HG03439 (cell line): ENCODE results near the gene SMARCE1.

ENCODE experiments used
- ATAC-seq: cut with Tn5 transposase; IDR thresholded peaks from one replicate; pipeline ENCODE4 v1.9.1; 2021; ENCODE audit warnings: mild to moderate bottlenecking, moderate library complexity; ENCODE audit not compliant: unreplicated experiment

Gene SMARCE1

DNA sequence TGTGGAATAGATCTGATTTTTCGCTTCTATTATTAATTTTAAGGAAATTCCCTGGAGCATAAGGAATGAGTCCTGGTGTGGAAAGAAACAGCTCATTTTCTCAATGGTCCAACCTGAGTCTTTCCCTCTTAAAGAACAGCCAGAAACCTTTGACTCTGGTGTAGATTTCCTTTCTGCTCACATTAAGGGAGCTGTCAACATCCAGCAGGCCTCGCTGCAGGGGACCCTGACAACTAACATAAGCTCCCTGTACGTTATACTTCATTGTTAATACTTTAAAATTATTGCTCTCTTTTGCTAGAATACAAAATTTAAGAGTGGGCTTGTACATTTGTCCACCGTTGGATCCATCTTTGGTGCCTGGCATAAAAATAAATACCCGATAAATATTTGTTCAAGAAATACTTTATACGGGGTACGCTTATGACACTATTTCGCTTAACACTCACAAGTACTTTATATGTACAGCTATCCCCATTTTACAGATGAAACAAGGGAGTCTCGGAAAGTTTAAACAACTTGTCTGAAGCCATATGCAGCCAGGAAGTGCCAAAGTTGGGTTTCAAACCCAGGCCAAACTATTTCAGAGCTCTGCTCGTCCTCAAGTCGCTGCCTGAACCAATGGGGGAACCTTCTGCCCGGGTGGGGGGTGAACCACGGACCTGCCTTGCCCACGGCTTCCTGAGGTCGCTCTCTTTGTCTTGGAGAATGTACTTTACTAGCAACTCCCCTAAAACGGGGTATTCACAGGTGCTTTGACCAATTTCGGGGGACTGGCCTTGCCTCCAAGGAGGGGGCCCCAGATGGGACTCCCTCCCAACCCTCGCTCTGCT is 611 bp downstream of the SMARCE1 start:
- ATAC-seq, result no peak

DNA sequence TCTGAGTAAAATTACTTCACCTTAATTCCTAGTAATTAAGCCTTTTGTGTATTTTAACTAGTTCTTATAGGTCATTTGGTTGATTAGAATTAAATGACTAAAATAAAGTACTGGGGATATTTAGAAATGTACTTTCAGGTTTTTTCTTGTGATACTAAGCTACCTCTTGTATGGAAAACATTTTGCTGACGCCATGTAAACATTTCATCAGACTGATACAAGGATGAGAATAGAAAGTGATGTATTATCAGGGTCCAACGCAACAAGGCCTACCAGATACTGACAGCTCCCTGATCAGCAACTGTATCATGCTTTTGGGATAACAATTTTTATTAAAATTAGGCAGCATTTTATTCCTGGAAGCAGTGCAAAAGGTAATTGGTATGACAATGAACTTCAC is 1.7 kb downstream of the SMARCE1 start:
- ATAC-seq, result no peak

DNA sequence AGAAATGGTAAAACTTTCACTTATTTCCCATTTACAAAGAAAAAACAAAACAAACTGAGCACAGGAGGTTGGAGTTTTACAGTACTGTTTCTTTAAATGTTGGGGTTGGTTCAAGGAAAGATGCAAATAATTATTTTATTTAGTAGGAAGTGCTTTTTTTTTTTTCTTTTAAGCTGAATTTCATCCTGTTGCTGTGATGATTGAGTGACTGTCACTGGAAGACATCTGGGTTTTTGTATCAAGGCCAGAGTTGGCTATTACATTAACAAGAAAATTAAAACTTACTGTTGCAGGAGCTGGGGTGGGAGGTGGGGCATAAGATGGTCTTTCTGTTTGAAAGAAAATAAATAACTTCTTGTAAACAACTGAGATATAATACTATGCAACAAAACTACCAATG is 2.3 kb downstream of the SMARCE1 start:
- ATAC-seq, result no peak

DNA sequence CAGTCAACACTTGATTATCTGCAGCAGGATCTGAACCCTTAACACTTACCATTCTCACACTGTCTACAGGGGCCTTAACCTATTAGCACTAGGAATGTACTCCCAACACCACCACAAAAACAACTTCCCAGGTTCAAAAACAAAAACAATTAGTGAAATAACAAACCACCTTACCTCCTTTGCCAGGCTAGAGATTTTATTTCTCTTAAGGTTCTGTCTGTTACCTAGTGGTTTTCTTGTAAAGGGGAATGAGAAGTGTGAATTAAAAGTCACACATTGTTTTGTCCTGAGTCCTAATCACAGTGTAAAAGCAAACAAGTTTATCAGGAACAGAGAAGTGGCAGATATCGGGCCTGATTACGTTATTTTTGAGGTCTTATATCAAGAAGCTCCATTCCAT is 9.7 kb downstream of the SMARCE1 start:
- no peak for ATAC-seq

DNA sequence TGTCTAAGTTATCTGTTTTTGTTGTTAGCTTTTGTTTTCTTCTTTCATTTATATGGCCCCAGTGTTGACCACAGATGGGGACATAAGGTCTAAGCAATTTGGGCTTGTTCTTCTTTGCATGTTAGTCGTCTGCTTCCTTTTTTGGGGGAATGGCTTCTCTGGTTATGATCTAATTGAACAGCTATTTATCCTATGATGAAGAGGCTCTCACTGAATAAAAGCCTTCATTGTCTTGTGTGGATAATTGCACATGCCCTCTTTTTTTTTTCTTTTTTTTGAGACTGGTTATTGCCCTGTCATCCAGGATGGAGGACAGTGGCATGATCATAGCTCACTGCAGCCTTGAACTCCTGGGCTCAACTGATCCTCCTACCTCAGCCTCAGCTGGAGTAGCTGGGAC is 13.7 kb downstream of the SMARCE1 start:
- no peak for ATAC-seq

DNA sequence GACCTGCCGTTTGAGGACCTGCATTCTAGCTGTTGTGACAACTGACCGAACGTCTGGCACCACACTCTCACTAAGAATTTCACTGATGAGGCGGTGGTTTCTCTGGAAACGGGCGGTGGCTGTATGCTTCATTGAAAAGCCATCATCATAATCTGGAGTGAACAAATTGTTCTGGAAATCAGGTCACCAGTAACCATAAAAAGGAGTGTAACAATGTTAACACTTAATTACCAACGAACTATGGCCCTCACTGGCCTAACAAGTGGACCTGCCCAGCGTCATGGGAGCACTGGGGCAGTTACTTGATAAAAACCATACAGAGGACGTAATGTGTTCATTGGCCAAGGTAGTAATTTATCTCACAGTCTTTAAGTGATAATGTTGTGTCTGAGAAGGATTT is 15.4 kb downstream of the SMARCE1 start:
- no peak for ATAC-seq

DNA sequence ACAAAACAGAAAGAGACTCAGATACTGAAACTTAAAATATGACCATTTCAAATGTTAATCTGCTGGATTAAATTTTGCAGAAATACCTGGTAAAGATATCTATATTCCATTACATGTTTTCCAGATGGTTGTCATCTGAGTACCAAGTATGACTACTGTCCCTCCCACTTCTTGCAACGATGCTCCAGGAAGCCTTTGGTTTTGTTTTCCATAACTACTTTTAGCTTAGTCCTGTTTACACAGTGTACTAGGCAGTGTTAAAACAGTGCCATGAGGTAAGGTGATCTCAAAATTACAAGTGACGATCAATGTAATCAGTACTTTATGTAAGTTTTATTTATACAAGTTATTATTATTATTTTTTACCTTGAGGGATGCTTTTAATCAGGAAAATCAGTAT is 17.8 kb downstream of the SMARCE1 start:
- no peak for ATAC-seq

DNA sequence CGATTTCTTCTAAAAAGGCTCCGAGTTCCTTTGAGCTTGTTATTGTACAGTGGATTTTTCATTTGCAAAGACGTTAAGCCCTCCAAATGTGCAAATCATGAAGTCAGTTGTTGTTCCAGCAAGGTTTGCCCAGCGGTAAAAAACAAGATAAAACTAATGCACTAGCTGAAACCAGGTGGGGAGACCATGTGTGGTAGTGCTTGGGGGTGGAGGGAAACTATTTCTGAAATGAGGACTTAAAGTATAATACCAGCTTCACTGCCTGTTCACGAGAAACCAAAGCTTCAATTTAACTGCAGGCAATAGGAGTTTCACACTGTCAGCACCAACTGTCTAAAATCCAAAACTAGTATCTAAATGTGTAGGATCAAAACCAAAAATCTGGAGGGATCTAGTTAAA is 22.3 kb downstream of the SMARCE1 start:
- no peak for ATAC-seq

DNA sequence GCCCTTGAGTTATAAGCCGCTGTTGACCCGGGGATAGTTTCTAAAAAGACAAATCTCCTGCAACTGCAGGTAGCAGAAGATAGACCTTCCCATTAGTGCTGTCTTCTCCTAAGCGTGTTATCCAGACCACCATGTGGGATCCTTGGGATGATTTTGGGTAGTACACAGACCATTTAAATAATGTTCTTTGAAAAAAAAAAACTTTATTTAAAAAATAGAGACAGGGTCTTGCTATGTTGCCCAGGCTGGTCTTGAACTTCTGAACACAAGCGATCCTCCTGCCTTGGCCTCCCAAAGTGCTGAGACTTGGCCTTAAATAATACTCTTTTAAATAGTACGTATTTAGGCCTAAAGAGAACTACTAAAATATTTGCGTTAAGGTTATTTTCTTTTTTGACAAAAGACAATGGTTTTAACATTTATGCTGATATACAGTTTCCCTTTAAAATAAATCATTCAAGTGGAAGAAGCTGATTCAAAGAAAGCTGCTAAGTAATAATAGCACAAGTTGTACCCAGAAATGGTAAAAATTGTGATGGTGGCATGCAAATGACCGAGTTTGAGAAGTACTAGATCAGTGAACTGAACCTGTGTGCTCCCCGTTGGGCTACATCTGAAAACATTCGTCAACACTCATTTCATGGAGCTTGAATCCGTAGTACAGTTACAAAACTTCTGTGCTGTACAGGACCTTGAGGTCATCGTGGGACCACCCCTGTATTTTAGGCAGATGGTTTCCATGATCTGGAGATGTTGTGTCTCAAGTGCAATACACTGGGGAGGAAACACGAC is 24.0 kb downstream of the SMARCE1 start:
- ATAC-seq, result no peak

DNA sequence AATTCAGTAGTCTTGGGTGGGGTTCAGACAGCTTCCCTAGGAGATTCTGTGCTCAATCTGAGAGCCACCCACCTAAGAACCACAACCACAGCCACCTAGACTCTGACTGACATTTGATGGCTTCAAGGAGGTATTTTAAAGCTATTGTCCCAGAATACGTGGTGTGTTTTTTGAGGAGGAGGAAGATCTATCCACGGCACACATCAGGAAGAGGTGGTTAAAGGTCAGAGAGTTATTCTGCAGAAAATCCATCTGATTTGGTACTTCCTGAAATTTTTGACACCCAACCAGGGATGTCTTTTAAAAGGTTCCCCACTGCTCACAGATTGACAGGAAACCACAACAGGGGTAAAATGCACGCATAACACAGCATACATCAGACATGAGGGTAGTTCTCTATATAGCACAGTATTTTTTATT is 25.1 kb downstream of the SMARCE1 start:
- ATAC-seq, result no peak

DNA sequence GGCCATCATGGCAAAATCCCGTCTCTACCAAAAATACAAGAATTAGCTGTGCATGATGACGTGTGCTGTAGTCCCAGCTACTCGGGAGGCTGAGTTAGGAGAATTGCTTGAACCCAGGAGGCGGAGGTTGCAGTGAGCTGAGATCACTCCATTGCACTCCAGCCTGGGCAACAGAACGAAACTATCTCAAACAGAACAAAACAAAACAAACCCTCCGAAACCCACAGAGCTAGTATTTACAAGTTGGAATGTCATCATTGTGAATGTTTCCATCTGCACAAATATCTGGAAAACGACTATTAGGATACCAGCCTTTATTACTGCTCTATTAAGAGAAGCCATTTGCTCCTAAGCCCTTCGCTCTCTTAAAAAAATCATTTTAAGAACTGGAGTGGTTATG is 26.0 kb downstream of the SMARCE1 start:
- ATAC-seq, result no peak

DNA sequence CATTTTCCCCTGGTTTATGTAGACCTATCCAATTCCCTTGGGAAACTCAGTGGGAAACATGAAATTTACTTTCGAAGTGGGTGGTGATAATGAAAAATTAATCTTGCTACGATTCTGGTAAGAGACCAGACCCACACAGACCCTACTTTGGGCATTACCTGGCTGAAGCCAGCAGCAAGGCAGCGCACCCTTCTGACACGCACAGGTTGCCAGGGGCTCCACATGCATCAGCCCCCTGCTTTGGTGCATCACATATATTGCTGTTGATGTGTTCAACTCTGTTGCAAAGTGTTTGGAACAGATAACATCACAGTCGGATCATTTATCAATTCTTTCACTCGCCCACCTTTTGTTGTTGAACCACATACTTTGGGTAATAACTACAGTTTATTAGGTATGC is 26.6 kb downstream of the SMARCE1 start:
- ATAC-seq, result no peak

DNA sequence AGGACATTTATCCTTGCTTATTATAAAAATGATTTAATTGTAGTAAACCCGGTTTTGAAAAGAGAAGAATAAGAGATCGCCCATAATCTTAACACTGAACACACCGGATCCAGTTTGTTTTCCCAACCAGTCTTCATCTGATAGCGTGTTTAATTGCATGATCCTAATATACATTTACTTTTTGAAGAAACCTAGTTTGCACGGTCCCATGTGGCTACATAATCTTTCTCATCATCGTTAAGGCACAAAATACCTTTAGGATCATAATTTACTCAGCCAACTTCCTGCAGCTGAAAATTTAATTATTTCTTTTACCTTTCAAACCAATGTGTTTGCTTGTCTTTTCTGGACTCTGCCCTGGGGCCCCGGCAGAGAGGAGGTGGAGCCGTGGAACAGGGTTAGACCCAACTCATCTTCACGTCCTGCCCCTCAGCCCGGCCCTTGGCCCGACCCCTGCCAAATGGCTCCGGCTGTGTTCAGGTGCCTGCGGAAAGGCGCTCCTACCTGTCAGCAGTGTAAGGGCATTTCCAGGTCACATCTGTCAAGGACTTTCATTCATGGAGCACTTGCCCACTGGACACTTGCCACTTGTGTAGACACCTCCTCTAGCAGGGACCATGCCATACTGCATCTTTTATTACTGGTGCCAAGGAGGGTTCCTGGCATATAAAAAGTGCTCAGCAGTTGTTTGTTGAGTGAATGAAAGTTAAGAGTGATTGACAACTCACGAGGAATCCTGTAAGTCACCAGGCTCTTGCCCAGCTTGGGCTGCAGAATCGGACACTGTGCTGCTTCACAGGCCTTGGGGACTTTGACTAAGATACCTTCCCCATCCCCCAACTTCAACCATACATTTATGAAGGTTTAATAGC is 28.6 kb downstream of the SMARCE1 start:
- ATAC-seq, result no peak

DNA sequence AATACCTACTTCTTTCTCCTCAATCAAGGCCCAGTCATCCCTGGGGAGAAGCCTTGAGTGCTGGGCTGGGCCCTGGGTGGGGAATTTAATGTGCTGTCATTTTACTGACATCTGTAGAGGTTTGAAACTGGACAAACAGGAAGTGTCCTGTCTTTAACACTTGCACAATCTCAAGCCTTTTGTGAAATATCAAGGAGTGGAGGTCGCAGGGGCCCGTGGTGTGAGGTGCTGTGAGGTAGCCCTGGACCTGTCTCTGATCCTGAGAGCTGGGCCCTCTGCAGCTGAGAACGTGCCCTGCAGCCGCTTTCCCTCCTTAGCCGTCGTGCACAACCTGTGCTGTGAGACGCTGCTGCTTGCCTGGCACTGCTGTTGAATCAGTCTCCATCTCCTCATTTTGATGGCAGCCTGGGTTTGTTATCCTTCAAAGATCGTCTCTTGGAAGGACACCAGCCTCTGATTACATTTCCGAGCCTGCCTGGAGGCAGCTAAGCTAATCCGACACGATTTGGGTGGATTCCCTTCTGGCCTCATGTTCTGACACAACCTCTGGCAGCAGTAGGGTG is 29.9 kb downstream of the SMARCE1 start:
- ATAC-seq, result no peak

DNA sequence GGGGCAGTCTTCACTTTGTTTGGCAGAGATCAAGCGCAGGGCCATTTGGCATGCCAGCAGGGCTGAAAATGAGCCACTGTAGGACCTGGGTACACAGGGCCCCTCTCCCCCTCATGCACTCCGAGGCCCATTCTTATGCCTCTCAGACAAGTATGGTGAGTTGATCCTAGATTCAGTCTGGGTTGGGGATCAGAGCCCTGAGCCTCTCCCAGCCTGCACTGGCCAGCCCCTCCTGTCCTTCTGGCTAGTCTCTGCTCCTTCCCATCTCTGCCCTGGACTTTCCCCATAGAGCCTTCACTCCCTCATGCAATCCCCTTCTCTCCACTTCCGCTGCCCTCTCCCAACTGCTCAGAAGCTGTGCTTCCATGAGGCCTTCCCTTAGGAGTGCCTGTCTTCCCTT is 31.0 kb downstream of the SMARCE1 start:
- ATAC-seq, result no peak

DNA sequence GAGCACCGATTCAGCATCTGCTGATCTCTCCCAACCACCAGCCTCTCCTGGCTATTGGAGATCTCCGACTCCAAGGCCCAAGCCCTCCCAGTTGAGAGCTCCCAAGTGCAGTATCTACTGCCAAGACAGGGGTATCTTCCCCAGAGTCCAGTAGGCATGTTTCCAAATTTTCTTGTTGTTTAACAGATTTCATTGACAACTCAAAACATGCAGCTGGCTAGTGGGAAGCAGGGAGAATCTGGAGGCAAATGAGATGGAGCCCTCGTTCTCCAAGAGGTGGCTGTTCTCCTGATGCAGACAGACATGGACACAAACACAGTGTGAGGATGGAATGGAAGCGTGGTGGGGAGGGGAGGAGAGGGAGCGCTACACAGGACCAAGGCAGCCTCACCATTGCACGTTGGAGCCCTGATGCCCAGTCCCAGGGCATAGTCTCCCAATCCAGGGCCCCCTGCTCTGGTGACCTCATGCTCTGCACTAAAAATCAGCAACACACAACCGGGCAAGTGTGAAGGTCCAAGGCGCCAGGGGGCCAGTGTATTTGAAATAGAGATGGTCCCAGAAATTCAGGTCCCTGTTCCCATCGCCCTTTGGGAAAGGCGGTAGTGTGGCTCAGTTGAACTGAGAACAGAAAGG is 31.7 kb downstream of the SMARCE1 start:
- ATAC-seq, result no peak

DNA sequence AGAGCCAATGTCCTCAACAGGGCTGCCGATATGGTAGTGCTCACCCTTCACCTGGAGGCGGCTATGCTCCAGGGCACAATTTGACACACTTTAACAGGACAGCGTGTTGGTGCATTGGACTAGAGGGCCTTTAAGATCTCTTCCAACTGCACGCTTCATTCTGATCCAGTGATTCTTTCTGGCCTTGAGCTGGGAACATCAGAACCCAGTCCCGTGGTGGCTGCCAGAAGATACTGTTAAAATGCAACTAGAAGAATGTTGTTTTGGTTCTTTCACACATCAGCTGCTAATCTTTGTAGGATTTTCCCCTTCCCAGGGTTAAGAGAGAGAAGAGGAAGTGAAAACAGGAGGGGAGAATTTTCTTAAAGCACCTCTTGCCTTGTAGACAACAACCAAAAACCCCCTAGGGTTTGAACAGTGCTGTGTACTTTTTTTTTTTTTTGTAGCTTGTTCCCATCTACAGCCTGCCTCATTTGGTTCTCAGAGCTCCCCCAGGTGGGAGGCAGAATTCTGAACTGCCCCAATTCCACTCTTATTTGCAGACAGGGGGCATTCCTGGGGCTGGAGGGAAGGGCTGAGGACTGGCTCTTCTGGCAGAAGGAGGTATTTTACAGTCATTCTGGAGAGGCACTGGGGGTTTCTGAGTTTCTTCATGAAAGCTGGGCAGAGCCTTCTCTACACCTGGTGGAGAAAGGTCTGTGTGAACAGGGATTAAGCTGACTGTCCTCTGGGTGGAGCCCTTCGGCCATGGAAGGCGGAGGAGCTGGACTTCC is 32.4 kb downstream of the SMARCE1 start:
- ATAC-seq, result peak; percentile 66

DNA sequence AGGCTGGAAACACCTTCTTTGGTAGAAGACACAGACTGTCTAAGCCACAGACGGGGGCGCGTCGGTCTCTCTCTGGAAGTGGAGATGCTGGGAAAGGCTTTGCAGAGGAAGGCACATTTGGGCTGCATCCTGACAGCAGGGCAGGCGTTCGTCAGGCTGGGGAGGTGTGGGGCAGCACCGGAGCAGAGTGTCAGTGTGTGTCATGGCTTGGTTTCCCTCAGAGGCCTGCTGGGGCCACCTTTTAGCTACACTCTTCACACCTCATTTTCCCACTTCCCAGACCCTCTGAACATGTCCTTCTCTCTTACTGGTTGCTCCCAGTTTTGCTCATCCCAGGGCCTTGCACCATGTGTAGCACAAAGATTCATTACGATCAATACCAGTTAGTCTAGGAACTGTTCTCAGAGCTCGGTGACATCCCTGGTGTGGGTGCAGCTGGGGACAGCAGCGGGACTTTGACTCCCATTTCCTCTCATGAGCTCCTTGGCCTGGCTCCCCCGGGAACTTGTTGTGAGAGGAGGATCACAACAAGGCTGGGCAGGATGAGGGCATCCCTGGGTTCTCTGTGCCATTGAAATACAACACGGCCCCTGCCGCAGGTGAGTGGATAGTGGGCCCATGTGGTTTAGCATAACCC is 33.1 kb downstream of the SMARCE1 start:
- ATAC-seq, result peak; percentile 12

DNA sequence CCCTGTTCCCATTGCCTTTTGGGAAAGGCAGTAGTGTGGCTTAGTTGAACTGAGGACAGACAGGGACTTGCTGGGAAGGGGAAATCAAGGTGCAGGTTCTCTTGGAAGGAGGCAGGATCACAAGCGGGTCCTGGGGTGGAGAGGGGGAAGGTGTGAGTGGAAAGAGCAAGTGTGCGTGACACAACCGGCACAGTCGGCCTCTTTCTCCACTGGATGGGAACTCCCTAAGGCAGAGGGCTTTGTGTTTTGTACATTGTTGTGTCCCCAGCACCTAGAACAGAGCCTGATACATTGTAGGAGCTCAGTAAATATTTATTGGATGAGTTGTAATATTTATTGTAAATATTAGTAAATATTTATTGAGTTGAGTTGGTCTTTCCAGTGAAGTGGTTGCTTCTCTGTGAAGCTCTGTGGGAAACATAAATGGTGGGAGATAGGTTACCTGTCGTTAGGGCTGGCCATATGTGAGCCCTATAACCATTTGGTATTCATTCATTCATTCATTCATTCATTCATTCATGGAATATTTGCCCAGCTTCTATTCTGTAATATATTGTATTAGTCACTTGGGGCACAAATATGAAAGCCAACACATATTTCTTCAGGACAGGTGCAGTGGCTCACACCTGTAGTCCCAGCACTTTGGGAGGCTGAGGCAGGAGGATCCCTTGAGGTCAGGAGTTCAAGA is 34.0 kb downstream of the SMARCE1 start:
- no peak for ATAC-seq
